NAMALWA (cell line): ENCODE data around the gene TMEM179B.
A peak's percentile ranks its signal among the peaks of the same experiment; 100 is the strongest.
"Not testable (repeated sequence)": the region's sequence is repeated elsewhere in the genome, so short reads cannot be mapped to it uniquely, and the experiment has no call there.

ENCODE experiments used
- DNase-seq: peaks from one replicate; pipeline ENCODE4 v3.0.0-alpha.2; 2015; ENCODE audit warnings: low spot score

Gene TMEM179B, protein sequence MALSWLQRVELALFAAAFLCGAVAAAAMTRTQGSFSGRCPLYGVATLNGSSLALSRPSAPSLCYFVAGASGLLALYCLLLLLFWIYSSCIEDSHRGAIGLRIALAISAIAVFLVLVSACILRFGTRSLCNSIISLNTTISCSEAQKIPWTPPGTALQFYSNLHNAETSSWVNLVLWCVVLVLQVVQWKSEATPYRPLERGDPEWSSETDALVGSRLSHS

DNA sequence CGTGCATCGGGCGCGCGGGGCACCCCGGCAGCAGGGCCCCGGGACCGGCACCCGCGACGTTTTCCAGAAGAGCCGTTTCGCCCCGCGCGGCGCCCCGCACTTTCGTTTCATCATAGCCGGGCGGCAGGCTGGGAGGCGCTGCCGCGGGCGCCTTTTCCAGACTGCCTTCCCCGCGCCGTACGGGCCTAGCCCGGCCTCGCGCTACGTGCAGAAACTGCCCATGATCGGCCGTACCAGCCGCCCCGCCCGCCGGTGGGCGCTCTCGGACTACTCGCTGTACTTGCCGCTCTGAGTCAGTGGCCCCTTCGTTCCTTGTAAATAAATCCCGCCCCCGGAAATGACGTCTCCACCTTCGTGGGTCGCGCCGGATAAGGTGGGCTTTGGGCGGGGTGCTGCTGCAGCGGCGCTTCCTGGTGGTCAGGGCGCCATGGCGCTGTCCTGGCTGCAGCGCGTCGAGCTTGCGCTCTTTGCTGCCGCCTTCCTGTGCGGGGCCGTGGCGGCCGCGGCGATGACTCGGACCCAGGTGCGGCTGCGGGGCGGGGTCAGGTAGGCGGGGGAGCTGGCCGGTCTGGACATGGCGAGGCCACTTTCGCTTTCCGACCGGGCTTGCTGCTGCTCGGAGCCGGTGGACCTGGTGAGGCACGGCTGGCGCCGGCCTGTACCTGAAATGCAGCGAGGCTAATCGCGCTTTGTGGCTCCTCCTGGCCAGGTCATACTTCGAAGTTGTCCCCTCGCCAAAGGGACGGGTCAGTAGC lies at the start of gene TMEM179B:
Gene TMEM179B, plus strand, starts transcription at position 398 of the 755 bp plus-strand sequence. Its CDS starts 30 bp downstream, at position 428.
- peak; percentile 98 for DNase-seq

DNA sequence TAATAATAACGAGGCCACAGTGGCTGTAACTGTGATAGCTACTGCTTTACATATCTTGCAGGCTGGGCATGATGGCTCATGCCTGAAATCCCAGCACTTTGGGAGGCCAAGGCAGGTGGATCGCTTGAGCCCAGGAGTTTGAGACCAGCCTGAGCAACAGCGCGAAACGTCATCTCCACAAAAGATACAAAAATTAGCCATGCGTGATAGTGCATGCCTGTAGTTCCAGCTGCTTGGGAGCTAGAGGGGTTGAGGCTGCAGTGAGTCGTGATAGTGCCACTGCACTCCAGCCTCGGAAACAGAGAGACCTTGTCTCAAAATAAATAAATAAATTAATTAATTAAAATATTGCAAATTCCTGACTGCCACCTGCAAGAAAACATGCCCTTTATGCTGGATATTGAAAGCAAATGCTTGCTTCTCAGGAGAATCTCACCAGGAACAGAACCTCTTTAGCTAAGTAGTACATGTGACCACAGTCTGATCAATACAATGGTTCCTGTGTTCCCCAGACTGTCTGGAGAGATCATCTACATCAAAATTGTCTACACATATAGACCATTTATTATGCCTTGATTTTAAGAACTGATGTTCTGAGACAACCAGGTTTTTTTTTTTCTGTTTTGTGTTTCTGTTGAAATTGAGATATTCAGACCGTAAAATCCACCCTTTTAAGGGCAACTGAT lies 39.6 kb upstream of the TMEM179B start:
- no peak for DNase-seq

DNA sequence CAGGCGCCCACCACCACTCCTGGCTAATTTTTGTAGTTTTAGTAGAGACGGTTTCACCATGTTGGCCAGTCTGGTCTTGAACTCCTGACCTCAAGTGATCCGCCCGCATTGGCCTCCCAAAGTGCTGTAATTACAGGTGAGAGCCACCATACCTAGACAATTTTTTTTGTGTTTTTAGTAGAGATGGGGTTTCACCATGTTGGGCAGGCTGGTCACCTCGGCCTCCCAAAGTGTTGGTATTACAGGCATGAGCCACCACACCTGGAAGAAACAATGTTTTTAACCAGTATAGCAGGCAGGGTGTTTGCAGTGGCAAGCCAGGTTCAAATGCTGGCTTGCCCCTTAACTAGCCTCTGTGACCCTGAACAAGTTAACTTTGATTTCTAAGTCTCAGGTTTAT lies 37.3 kb upstream of the TMEM179B start:
- DNase-seq: not testable (repeated sequence)

DNA sequence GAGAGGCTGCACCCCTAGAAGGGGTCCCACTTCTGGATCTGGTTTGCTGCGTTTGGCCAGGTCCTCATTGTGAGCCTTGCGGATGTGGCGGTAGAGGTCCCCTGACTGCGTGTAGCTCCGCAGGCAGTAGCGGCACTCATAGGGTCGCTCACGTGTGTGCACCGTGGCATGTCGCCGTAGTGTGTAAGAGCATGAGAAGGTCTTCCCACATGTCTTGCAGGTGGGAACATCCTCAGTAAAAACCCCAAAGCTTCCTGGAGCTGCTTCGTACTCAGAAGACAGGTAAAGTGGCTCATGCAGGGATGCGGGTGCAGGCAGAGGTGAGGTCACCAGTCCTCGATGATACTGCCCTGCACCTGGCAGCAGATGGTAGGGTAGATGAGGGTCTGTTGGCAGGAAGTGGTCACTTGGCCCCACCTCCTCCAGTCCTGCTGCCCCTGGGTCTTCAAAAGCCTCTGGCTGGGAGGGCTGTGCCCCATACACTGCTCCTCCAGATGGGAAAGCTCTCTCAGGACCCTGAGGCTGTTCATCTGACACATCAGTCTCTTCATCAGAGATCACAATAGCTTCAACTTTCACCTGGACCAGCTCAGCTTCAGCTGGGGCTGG lies 34.9 kb upstream of the TMEM179B start:
- no peak for DNase-seq

DNA sequence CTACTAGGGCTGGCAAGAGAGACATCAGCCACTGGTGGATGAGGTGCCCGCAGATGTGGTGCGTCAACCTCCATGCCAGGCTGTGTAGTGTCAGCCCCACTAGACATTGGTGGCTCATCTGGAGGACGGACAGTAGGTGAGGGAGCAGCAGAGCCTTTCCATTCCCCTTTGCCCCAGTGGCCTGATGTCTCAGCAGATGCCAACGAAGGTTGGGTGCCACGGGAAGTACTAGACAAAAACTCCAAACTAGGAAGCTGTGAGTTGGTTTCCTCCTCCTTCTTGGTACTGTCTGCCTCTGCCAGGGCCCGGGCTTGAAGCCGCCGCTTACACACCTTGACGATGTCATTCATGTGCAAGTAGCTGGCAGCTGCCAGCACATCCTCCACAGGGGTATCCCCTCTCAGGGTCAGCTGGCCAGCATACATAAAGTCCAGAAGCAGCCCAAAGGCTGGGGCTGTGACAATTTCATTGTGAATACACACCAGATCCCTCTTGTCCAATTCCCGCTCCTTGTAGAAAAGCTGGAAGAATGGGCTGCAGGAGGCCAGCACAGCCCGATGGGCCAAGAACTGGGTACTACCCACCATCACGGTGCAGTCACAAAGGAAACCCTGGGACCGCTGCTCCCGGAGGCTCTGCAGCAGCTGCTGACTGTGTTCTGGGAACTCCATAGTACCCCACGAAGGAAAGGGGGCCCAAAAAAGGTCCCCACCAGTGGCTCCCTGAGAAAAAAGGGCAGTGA lies 34.0 kb upstream of the TMEM179B start:
- DNase-seq: no peak

DNA sequence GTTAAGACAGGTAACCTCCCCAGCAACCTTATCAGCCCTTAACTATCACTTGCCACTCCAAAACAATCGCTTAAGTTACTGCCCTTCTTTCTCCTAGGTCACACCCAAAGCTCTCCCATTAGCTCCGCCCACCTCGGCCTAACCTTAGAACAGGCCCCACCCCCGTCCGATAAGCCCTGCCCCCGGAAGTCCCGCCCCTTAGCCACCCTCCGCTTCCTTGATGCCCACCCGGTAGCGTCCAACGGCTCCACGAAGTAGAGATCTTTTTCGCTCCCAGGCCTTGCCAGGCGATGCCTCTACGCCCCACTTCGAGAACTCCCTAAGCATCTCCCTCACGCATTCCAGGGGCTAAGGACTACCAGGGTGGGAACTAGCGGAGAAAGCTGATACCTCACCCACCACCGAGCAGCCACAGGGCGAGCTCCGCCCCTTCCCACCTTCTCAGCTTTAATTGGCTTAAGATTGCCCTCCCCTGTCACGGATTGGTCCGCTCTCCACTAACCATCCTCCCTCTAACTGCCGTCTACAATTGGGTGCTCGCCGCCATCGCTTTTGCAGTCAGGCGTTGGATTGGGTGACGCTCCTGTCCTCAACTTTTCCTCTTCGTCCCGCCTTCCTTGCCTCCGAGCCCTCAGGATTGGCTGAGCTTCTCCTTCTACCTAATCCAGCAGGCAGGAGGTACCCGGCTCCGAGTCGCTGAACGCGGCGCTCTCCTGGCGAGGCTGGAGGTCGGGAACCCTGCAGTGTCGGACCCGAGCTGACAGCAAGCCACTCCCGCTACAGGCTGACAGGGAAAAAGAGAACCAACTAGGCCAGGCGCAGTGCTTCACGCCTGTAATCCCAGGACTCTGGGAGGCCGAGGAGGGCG lies 33.2 kb upstream of the TMEM179B start, which contains the start of gene ZBTB3:
Gene ZBTB3, minus strand, starts transcription at position 425 of the 868 bp plus-strand sequence. CDS start 496 bp downstream, outside the sequence.
- peak; percentile 99 for DNase-seq

DNA sequence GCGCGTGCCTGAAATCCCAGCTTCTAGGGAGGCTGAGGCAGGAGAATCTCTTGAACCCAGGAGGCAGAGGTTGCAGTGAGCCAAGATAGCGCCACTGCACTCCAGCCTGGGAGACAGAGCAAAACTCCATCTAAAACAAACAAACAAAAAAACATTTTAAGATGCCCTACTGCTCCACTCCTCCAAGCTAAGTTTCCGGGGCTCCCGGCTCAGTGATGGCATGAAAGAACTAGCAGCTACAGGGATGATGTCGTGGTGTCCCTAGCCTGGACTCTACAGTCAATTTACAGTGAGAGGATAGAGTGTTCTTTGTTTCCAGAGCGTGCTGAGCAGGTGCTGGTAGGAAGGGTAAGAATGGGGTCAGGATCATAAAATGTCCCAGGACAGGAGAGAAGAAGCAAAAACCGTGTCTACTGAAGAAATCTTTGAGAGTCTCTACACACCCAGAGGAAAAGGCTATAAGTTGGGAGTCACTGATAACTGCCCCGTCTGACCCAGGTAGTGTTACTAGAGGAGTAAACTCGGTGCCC lies 32.1 kb upstream of the TMEM179B start:
- no peak for DNase-seq

DNA sequence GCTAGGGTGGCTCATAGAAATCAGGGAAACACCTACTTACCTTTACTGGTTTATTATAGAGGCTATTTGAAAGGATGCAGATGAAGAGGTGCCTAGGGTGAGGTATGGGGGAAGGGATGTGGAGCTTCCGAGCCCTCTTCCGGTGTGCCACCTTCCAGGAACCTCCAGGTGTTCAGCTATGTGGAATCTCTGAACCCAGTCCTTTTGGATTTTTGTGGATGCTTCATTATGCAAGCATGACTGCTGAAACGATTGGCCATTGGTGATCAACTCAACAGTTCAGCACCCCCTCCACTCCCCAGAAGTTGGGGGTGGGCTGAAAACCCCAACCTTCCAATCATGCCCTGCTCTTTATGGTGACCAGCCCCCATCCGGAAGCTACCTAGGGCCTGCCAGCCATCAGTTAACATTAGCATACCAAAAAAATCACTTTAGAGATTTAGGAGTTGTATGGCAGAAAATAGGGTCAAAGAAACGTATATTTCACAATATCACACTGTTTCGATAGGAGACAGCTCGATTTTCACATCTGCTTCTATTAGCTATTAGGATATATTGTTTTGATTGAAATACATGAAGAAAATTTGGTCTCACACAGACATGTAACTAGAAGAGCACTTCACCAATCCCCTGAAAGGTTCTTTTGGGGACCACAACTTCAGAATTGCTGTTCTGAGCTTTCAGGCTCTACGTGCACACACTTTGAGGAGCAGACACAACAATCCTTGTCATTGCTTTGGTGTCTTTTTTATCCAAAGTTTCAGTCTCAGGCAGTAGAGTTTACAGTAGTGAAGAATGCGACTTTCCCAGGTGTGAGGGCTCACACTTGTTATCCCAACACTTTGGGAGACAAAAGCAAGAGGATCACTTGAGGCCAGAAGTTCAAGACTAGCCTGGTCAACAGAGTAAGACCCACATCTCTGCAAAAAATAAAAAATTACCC lies 29.1 kb upstream of the TMEM179B start:
- DNase-seq: no peak

DNA sequence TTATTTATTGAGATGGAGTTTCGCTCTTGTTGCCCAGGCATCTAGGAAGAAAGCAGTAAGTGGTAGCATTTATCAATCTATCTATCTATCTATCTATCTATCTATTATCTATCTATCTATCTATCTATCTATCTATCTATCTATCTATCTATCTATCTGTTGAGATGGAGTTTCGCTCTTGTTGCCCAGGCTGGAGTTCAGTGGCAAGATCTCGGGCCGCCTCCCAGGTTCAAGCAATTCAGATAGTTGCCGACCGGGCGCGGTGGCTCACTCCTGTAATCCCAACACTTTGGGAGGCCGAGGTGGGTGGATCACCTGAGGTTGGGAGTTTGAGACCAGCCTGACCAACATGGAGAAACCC lies 26.4 kb upstream of the TMEM179B start:
- not testable (repeated sequence) for DNase-seq

DNA sequence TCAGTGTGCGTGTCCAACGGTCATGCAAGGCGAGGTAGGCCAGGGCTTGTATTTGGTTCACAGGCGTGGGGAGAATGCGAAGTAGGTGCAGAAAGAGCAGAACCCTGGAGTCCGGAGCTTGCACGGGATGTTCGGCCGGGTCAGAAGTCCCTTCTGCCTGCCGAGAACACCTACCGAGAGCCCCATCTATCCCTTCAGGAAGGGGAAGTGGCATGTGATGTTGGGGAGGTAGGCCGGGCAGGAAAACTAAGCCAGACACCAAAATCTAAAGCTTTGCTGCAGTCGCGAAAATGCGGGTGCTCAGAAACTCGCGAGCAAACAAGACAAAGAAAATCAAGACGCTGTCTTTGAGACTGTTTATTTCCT lies 16.4 kb upstream of the TMEM179B start:
- no peak for DNase-seq

DNA sequence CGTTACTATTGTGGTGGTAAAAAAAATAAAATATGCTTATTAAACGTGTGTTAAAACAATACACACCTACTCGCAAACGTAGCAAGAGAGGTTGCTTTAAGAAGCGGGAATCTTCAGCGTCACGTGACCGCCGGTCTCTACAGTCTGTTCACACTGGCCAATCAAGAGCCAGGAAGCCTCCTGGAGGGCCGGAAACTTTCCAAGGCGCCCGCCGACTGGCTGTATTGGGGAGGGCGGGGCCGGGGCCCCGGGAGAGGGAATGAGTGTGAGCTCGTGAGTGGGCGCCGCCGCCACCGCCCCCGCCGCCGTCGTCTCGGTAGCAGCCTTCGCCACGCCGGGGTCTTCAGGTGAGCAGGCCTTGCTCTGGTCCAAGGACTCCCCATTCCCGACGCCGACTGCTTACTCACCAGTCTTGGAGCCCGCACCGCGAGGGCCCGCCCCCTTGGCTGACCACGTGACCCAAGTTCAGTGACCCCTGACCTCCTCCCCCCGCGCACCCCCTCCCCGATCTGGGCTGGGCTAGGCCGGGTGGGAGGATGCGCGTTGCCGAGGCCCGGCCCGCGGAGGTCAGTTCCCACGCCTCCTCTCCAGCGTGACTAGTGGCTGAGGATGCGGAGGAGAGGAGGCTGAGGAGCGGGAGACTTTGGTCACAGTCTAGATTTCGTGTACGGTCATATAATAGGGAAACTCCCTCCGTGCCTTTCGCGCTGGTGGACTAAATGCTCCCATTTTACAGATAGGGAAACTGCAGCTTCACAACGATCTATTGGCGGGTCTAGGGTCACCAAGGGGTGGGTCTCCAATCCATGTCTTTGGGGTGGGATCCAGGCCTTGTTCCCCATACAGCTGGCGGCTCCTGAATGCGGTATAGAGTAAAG lies 15.8 kb upstream of the TMEM179B start, which contains the start of gene TAF6L:
Gene TAF6L, plus strand, starts transcription at position 253 of the 878 bp plus-strand sequence. CDS start 4,388 bp downstream, outside the sequence.
- peak; percentile 91 for DNase-seq

DNA sequence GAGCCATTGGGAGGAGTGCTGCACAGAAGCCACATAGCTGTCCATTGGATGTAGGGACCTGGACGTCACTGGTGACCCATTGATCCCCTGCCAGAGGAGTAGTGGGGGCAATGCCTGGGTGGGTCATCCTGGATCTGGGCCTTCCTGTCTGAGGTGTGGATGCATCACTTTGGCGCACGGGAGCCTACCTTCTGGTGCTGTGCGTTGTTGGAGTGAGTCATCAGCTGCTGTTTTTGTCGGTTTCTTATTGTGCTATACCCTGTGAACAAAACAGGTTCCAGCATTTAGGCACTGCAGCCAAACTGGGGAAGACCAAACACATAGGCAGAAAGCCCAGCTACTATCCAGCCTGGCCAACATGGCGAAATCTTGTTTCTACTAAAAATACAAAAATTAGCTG lies 12.8 kb upstream of the TMEM179B start:
- DNase-seq: no peak

DNA sequence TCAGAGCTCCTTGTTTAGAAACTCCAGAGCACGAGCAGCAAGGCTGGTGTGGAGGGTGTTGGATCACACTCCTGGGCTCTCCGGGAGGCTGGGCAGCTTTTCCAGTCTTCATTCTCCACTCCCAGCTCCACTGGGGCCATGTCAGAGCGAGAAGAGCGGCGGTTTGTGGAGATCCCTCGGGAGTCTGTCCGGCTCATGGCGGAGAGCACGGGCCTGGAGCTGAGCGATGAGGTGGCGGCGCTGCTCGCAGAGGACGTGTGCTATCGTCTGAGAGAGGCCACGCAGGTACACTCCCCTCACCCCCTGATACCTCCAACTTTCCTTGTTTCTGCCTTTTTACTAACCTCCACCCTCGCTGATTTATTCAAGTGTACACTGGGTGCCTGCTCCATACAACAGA lies 11.6 kb upstream of the TMEM179B start:
- DNase-seq: no peak

DNA sequence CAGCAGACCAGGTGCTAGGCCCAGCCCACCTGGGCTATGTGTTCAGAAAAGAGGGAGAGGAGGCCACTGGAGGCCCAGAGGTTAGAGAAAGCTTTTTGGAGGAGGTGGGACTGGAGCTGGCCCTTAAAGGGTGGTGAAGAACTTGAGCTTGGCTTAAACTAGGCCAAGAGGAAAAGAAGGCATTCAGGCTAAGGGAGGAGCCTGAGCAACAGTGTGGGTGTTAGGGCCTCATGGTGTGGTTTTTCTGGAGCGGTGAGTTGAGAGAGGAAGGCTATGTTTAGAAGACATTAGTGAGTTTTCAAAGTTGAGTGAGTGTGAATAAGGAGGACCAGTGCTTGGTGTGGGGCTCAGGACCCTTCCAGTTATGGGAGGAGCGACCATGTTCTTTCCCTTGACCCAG lies 9.8 kb upstream of the TMEM179B start:
- no peak for DNase-seq

DNA sequence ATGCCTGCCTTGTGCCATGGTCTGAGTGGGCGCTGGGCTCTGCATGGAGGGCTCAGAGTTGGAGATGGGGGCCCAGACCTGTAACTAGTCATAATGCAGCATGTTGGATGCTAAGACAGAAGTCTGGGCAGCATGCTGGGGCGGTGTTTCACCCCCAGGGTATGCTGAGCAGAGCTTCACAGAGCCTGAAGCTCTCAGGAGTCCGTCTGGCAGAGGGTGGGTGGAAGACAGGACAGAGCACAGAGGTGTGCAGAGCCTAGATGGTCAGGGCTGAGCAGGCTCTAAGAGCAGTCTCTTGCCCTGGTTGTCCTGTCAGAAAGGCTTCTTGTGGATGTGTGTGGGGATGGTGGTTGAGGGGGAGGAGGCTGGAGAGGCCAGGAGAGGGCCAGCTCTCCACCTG lies 8.8 kb upstream of the TMEM179B start:
- DNase-seq: no peak

DNA sequence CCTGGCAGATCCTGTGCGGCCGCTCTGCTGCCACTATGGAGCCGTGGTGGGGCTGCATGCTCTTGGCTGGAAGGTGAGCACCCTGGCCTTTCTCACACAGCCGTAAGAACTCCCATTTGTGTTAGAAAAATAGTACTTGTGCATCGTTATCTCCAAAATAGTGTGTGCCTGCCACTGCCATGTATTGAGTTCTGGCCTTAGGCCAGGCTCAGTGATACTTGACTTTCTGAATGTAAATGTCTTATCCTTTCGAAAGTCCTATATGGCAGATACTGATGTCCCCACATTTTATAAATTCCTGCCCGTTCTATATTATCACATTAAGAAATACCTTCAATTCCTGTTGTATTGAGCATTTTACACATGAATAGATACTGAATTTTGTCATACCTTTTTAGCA lies 4.4 kb upstream of the TMEM179B start:
- no peak for DNase-seq

DNA sequence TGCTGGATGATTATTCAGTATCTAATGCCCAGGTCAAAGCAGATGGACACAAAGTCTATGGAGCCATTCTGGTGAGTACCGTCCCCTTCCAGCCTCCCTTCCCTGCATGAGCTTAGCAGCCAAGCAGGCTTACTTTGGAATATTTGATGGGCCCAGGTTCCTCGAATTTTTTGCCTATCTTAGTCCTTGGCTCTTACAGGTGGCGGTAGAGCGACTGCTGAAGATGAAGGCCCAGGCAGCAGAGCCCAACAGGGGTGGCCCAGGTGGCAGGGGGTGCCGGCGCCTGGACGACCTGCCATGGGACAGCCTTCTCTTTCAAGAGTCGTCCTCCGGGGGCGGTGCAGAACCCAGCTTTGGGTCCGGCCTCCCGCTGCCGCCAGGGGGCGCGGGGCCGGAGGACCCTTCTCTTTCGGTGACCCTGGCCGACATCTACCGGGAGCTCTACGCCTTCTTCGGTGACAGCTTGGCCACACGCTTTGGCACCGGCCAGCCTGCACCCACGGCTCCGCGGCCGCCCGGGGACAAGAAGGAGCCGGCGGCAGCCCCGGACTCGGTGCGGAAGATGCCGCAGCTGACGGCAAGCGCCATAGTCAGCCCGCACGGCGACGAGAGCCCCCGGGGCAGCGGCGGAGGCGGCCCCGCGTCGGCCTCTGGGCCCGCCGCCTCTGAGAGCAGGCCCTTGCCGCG lies 741 bp upstream of the TMEM179B start:
- DNase-seq: peak; percentile 94

DNA sequence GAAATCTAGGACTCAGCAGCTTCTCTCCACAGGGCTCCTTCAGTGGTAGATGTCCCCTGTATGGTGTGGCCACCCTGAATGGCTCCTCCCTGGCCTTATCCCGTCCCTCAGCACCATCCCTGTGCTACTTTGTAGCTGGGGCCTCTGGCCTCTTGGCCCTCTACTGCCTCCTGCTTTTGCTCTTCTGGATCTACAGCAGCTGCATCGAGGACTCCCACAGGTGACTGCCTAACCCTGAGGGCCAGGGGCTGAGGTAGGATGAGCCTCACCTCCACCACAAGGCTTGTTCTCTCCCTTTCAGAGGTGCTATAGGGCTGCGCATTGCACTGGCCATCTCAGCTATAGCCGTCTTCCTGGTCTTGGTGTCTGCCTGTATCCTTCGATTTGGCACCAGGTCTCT lies 1.8 kb downstream of the TMEM179B start:
- DNase-seq: no peak
